Ishikawa (cell line): ENCODE measurements around the gene YPEL5.

Experiments used
- CEBPB ChIP-seq: IDR thresholded peaks from 2 replicates; pipeline ENCODE4 v1.6.1; 2012
- CREB1 ChIP-seq: IDR thresholded peaks from 2 replicates; pipeline ENCODE4 v1.6.1; 2012; ENCODE audit warnings: low read depth
- REST ChIP-seq: IDR thresholded peaks from 2 replicates; pipeline ENCODE4 v1.6.1; 2012; ENCODE audit warnings: low read depth, mild to moderate bottlenecking

DNA sequence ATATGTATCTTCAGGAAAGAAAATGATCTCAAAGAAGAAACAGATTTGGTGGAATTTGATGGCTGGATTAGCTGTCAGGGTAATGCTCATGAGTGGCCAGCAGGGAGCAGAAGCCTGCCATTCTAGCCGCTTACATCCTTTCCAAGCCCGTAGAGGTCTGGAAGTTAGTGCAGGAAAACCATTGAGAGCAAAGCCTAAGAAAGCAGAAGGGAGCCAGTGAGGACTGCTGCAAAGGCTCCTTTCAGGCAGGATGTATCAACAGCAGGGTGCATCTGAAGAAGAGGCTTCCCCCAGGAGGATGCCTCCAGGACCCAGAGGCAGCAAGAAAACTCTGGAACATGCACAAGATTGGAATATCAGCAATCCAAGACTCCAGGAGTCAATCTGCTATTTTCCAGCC lies 61.6 kb downstream of the YPEL5 start:
- no peak for TF ChIP-seq CREB1
- TF ChIP-seq CEBPB: no peak
- no peak for TF ChIP-seq REST
